Stimulated activated CD4-positive, alpha-beta T cell treated with anti-CD3 and anti-CD28 coated beads, Interleukin-1b, Interleukin-23, amount 100 ng/mL, for 1 hour (primary cell): ENCODE results near the gene UBR3.

Source experiments
- DNase-seq, 2 donors: peaks; one replicate each; pipeline ENCODE4 v3.0.0-alpha.2; 2020; ENCODE audit warnings: low read depth in 2 of 2

Gene UBR3

DNA sequence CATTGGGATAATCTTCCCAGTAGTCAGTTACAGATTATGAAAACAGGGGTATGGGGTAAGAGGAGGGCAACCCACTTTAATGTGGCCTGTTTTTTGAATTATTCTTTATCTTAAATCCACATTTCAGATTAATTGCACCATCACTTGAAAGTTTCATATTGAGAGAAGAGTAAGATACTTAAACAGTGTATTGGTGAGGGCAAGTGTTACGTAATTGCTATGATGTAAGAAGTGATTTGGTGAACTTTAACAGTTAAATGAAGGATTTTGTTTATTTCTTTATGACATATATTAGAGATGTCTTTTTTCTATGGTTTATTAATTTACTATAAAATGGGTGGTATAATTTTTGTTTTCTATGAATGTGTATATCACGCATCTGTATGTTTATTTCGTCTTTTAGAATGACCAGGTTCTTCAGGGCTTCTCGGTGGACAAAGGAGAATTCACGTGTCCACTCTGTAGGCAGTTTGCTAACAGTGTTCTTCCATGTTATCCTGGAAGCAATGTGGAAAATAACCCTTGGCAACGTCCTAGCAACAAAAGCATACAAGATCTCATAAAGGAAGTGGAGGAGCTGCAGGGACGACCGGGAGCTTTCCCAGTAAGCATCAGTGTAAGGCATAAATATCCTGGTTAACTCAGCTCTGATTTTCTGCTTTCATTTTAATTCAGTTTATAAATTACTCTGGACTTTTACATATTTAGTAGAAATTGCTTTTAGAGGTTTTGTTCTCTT lies 179.5 kb downstream of the UBR3 start:
- no peak for DNase-seq

DNA sequence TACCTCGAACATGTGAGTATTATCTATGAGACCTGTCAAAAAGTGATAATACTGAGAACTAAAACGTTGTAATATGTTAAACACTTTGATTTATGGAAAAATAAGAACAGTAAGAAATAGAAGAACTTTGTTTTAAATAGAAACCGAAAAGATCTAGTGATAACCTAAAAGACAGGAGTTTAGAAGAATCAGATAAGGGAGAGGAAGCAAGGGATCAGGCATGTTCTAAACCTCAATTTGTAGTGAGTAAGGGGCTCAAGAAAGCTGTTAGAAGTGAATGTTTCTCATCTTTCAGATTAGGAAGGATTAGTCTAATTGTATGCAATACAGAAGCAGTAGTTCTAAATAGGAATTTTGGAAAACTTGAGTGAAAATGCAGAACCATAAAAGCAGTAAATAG lies 182.0 kb downstream of the UBR3 start:
- DNase-seq = no peak

DNA sequence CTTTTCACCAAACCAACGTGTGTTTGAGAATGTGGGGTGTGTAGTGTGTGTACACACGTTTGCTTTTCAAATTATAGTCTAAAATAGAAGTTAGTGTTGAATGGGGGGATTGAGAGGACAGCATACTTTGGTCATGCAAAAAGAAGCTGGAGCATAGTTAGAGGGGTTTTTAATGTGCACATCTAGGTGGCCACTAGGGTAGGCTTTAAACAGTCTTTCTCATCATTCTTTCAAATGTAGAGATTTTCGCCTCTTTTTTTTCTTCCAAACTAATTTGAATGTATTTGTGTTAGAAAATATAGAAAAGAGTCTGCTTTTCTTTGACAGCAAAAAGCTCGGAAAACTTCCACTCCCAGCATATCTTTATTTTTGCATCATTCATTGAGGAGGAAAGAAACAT lies 185.5 kb downstream of the UBR3 start:
- DNase-seq = no peak

DNA sequence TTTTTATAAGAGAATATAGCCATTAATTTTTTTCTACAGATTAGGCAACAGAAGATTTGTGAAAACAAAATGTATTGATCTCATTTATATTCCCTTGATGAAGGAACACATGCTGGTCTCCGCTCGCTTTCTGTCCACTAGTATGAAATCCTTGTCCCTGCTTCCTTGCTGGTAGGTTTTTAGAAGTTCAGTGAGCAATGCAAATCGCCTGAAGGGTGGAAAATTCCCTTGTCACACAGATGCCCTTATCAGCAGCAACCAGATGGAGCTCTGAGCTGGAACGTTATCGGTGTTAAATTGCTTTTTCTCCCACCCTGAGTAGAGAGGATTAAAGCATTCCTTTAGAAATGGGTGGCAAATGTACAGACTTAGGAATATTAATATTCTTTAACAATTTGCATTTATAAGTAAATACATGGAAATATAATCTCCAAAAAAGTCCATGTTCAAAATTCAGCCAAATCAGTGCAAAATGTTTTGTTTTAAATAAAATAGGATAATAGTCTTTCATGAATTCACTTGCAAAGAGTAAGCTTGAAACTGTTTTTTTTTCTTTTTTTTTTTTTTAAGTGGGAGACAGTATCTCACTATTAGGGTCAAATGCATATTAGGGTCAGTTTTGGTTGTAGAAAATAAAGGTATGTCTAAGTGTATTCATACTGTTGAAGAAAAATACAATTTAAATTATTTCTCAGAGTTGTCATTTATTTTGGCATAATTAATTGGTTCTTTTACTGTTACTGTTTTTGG lies 186.7 kb downstream of the UBR3 start:
- no peak for DNase-seq

DNA sequence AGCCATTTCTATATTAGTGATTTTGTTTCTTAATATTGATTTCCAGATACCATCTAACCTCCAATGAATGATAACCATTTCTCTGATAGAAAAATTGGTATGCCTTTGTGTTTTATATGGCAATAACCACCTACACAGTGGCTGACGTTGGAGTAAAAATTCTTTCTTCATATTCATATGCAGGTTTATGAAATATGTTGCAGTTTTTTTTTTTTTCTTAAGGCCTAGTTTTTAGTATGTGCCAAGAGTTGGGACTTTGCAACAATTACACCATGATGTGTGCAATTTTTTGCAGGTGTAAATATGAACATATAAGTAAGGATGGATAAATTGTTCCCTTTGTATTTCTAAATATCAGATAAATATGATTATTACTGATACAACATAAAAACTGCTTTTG lies 187.5 kb downstream of the UBR3 start:
- DNase-seq = no peak

DNA sequence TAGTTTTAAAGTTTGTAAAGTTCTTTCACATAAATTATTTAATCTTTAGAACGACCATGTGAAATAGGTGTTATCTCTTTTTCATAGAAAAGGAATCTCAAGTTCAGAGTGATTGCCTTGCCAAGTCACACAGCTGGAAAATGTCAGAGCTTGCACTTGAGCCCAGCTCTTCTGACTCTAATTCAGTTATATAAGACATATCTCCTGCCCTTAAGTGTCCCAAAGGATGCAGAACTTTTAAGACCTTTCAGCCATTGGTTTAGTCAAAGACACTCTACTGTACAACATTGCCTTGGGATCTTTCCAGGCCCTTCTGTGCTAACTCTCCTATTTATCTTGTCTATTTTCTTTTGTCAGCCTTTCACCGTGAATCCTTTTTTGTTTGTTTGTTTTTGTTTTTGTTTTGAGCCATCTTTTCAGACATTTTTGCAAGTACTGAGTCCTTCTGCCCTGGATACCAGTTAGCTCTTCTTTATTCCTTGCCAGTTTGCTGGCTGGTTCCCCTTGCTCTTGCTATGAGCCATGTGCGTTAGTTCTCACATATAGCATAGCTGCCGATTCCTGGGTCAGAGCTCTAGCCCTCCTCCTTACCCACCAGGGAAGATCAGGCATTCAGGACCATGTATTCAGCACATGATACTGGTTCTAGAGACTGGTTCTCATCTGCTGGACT lies 190.7 kb downstream of the UBR3 start:
- no peak for DNase-seq

DNA sequence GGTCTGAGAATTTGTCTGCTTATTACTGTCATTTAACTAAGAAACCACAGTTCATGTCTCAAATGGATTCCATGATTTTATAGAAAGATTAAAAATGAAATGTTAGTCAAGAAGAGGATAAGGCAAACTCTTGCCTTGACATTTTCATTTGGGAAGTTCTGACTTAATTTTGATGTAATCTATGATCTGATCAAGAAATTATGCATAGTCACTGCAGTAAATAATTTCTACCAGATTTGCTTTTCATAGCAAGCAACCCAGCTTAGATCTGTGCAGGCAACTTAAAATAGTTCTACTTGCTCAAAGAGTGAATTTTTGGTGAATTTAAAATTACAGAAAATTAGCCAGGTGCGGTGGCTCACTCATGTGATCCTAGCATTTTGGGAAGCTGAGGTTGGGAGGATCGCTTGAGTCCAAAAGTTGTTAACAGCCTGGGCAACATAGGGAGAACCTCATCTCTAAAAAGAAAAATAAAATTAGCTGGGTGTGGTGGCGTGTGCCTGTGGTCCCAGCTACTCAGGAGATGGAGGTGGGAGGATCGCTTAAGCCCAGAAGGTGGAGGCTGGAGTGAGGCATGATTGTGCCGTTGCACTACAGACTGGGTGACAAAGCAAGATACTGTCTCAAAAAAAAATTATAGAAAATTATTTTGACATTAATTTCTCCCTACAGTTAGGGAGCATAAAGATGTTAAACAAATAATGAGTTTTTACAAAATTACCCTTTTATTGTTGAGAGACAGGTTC lies 192.0 kb downstream of the UBR3 start:
- DNase-seq = no peak

DNA sequence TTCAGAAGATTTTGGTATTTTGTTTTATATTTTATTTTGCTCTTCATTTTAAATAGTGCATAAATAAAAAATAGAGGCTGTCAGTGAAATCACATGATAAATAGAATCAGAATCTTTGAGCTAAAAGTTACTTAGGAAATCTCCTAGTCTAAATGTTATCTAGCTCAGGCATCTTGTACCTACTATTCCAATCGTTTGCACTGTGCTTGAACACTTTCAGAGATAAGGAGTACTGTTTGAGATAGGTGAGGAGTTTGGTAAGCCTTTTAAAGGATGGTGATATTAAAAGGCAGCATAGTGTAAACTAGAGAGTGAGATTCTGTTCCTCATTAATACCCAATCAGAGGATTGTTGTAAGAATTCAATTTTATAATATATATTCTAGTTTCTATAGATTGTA lies 193.5 kb downstream of the UBR3 start:
- no peak for DNase-seq

DNA sequence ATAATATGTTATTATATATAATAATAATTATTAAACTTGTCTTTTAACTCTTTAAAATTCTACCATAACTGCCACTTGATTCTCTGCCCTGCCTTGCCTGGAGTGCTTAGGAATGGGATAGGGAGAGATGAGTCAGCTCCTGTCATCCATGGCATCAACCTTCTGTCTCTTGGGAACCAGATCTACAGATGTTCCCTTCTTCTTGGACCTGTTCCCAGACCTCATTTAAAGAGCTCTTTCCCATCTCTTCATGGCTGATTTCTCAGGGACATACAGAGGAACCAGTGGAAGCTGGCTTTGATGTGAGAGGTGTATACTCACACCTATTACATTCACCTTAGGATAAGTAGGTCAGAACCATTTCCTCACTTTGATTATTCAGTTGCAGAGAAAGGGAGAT lies 195.4 kb downstream of the UBR3 start:
- DNase-seq = no peak

DNA sequence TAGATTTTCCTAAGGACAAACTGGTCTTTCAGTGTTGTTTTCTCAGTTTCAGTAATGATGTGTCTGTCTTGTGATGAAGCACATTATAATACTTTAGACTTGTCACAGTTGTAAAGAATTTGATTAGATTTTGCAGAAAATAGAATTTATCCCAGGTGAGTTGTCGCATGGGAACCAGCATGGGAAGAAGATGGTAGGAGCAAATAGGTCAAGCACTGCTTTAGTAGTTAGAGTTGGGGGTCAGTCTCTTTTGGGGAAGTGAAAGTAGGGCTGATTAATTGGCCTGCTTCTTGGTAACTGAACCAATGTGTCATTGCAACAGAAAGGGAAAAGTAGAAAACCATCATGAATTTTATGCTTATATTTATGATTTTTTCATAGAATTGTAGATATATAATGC lies 197.5 kb downstream of the UBR3 start:
- DNase-seq = no peak

DNA sequence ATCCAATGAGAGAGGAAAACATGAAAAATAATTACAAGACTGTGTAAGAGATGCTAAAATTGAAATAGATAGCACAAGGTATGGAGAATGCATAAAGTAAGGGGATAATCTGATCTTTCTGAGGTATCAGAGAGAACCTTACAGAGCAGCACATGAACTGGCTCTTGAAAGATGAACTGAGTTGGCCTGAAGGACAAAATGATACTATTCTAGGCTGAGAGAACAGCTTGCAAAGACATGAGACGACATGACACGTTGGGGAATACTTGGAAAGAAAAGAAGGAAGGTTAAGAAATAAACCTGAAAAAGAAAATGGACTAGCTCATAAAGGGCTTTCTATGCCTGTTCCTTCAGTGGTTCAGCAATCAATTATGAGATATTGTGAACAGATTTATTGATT lies 198.0 kb downstream of the UBR3 start:
- DNase-seq = no peak

DNA sequence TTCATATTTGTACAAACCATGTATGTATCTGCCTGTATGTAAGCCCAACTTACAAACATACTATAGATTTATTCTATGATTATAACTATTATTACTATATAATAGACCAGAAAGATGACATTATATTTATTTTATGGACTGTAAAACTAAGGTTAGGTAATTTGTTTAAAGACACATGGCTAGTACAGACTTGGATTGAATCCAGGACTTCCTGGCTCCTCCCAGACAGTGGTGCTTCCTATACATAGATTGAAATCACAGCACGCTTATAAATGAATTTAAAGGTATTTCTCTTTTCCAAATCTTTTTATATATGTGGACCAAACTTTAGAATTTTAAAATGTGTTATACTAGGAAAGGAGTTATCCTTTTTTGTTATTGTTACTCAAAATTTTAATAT lies 199.1 kb downstream of the UBR3 start:
- no peak for DNase-seq

DNA sequence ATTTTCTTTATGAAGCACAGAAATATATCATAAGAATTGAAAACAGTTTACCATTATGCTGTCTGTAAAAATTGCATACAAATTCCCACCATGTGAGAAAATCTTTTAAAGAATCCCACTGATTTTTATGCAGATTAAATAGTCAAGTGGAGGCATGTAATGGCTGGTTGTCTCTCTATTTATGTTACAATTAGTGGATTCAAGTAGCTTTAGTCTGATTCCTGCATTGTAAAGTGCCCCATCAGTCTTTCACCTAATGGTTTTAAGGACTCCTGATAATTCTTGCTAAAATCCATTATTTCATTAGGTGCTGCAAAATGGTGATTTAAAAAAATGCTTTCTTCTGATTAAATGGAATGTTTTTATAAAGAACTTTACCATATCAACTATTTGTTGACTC lies 202.3 kb downstream of the UBR3 start:
- no peak for DNase-seq

DNA sequence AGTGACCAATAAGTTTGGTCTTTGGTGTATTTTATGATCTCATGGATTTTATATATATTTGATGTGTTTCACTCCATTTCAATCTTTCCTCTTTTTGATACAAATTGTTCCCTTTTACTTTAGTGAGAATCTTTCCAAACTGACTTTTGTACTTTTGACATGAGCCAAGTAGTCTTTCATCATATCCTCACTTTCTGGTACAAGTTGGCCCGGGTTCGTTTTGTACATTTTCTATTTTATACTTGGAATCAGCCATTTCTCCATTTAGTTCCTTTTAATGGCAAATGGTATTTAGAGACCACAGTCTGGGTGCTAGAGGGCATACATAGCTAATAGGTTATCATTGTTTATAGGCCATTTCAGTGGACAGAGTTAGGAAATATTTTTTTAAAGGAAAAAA lies 202.8 kb downstream of the UBR3 start:
- no peak for DNase-seq

DNA sequence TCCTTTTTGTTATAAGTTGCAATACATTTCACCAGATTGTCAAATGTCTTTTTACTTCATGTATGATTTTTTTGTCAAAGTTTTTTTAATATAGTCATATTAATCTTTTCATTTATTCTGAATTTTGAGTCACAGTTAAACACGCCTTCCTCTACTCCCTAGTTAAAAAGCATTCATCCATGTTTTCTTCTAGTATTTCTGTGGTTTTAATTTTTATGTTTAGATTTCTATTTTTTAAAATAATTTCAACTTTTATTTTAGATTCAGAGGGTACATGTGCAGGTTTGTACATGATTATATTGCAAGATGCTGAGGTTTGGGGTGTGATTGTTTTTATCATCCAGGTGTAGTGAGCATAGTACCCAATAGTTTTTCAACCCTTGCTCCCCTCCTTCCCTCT lies 204.0 kb downstream of the UBR3 start:
- DNase-seq = no peak

DNA sequence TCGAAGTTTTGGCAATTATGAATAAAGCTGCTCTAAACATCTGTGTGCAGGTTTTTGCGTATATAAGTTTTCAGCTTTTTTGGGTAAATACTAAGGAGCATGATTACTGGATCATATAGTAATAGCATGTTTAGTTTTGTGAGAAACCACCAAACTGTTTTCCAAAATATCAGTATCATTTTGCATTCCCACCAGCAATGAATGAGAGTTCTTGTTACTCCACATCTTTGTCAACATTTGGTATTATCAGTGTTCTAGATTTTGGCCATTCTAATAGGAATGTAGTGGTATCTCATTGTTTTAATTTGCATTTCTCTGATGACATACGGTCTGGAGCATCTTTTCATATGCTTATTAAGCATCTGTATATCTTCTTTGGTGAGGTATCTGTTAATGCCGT lies 207.3 kb downstream of the UBR3 start:
- no peak for DNase-seq

DNA sequence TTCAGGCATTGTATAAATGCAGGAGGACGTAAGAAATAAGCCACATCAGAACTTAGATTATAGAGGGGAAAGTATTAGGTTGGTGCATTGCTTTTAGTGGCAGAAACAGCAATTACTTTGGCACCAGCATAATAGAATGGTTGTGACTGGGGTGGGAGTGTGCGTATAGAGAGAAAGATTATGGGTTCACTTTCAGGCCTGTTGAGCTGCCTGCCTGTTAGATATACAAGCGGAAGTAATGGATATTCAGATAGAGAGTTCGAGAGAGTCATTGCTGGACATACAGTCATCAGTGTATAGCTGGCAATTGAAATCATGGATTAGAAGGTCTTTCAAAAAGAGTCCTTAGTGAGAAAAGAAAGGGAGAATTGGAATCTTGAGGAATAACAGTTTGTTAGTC lies 211.5 kb downstream of the UBR3 start:
- DNase-seq = no peak

DNA sequence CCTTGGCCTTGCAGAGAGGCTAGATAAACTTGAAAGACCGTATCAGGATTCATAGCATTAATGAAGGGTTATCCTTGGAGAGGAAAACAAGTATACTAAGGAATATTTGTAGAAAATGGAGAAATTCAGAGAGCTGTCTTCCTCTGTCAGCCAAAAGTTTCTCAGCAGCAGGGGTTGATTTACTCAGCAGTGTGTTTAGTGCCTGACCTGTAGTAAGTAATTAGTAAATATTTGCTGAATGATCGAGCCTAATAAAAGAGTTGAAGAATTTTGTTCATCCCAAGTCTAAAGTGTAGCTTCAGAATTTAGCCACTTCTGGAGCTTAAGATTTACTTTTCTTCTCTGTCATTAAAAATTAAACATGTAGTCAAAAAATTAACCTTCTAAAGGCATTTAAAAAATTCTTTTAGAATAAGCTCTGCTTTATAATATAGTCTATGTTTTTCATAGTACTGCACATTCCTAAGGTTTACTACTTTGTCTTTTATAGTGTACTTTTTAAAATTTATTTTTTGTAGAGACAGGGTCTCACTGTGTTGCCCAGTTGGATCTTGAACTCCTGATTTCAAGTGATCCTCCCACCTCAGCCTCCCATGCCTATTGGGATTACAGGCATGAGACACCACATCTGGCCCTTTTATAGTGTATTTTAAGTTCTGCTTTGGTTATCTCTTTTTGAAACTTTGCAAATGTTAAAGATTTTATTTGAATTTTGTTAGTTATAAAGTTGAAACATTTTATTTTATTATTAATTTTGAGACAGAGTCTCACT lies 212.3 kb downstream of the UBR3 start:
- DNase-seq = no peak

DNA sequence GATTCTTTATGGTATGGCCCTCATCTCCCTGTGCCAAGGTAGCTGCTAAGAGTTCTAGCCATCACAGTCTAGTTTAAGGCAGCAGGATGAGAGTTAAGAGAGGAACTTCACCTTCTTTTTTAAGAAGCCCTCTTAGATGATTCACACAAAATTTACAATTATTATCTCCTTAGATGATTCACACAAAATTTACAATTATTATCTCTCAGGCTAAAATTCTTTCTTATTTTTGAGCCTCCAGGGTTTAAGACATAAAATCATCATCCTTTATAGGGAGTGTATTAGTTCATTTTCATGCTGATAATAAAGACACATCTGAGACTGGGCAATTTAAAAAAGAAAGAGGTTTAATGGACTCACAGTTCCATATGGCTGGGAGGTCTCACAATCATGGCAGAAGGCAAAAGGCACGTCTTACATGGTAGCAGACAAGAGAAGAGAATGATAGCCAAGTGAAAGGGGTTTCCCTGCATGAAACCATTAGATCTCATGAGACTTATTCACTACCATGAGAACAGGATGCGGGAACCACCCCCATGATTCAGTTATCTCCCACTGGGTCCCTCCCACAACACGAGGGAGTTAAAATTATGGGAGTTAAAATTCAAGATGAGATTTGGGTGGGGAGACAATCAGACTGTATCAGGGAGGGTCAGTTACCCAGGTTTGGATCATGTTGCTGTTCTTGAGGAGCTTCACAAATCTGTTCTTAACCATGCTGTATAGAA lies 217.7 kb downstream of the UBR3 start:
- no peak for DNase-seq

DNA sequence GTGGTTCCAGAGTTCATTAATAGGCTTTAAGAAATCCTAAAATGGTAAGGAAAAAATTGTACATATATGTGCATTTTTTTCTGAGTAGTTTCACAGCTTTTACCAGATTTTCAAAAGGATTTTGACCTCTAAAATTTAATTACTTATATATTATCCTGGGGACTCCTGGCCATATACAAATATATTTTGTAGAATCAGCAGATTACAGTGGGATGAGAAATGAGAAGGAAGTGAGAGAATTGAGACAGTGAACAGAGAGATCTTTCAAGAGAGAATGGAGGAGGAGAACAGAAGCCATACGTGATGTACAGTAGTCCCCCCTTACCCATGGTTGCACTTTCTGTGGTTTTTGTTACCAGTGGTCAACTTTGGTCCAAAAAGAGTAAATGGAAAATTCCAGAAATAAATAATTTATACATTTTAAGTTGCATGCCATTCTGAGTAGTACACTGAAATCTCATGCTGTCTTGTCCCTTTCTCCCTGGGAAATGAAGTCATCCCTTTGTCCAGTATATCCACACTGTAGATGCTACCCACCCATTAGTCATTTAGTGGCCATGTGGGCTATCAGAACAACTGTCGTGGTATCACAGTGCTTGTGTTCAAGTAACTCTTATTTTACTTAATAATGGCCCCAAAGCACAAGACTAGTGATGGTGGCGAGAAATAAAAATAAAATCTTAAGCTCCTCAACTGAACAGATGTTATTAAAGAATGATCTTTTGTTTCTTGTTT lies 220.2 kb downstream of the UBR3 start:
- no peak for DNase-seq
